HL-60 (cell line): ENCODE data around the gene IRF8.

Source experiments
- DNase-seq, 2 experiments: peaks; one replicate each; pipeline ENCODE4 v3.0.0-alpha.2; 2010 to 2020; ENCODE audit warnings: low read depth in 1 of 2, low spot score in 1 of 2
- H3K27ac ChIP-seq: fragments of 250-450 bp; sonication (Bioruptor Pico); replicated peaks from 2 replicates; pipeline ENCODE4 v1.5.1; 2020; ENCODE audit warnings: mild to moderate bottlenecking, moderate library complexity
- H3K27me3 ChIP-seq: fragments of 250-450 bp; sonication (Bioruptor Pico); 2 replicates; pipeline ENCODE4 v1.5.1; 2021; ENCODE audit warnings: mild to moderate bottlenecking, moderate library complexity; ENCODE audit not compliant: insufficient read depth, poor library complexity, severe bottlenecking
- H3K4me3 ChIP-seq: replicated peaks from 2 replicates; pipeline ENCODE4 v1.5.1; 2011; ENCODE audit warnings: mild to moderate bottlenecking, control low read depth, low read length; ENCODE audit not compliant: insufficient read depth
- CTCF ChIP-seq: IDR thresholded peaks from one replicate; pipeline ENCODE4 v1.5.1; 2011; ENCODE audit warnings: low read length, control low read depth, inconsistent platforms; ENCODE audit not compliant: insufficient read depth
- GABPA ChIP-seq: IDR thresholded peaks from 2 replicates; pipeline ENCODE4 v1.6.1; 2012; ENCODE audit warnings: low read depth
- POLR2AphosphoS5 ChIP-seq: IDR thresholded peaks from 2 replicates; pipeline ENCODE4 v1.6.1; 2012; ENCODE audit warnings: low read depth
- REST ChIP-seq: IDR thresholded peaks from 2 replicates; pipeline ENCODE4 v1.6.1; 2012; ENCODE audit warnings: low read depth; ENCODE audit not compliant: insufficient replicate concordance
- SPI1 ChIP-seq: IDR thresholded peaks from 2 replicates; pipeline ENCODE4 v1.6.1; 2012; ENCODE audit warnings: low read depth, mild to moderate bottlenecking, borderline replicate concordance

Gene IRF8

DNA sequence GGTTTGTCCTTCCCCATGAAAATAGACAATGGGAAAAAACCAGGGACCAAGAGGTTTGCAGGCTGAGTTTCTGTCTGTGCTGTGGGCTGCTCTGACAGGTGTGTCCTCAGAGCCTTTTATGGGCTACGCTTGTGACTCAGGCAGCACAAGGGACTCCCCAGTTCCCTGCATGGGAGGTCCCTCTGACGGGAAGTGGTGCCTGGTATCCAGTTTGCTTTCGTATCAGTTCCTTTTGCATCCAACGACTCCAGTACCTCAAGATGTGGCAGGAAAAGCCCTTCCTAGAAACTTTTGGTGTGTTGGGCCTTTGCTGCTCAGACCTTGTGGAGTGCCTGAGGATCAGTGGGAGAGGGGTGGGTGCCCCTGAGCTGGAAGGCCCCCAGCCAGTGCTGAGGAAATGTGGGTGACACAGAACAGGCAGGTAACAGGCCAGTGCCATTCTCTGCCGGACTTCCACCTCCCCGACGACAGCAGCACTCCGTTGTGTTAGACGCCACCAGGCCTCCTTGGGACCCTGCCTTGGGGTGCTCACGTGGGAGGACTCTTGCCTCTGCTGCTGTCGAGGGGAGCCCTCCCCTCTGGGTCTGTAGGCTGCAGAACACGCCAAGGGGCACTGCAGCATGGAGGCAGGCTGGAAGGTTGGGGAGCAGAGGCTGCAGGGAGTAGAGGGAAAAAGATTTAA lies 38.4 kb upstream of the IRF8 start:
- Histone ChIP-seq H3K27ac (no peak overlapping the region), H3K4me3 (no peak overlapping the region), H3K27me3 (no peaks in the 10 kb centered on the region)
- TF ChIP-seq REST (no peak), POLR2AphosphoS5 (no peak), CTCF (no peak), GABPA (no peak), SPI1 (no peak)
- no peak for DNase-seq

DNA sequence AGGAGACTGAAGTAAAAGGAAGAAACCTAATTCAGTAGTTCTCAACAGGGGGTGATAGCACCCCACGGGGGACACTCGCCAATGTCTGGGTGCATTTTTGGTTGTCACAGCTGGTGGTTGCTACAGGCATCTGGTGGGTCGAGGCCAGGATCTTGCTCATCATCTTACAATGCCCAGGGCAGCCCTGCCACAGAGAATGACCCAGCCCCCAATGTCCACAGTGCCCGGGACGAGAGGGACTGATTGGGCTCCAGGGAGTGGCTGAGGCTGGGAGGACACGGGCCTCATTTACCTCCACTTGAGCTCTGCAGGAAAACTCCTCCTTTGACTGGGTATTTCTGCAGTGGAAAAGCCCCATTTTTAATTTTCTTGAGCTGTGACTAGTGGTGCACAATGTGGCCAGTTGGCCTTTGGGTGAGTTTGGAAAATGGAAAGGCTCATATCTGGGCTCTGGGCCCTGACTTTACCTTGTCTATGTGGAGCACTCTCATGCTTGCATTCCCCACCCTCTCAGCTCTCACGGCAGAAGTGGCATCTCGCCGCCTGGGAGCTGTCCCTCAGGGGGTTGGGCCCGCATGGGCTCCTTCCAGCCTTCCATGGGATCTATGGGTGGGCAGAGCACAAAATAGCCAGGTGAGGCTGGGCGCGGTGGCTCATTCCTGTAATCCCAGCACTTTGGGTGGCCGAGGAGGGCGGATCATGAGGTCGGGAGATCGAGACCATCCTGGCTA lies 37.7 kb upstream of the IRF8 start:
- H3K27me3 ChIP-seq = no peaks in the 10 kb centered on the region
- TF ChIP-seq CTCF (no peak), GABPA (no peak), POLR2AphosphoS5 (no peak), REST (no peak), SPI1 (no peak)
- DNase-seq = no peak
- H3K4me3 ChIP-seq = no peak overlapping the region
- no peak overlapping the region for H3K27ac ChIP-seq

- H3K27ac ChIP-seq = no peak overlapping the region
- no peak for DNase-seq
- TF ChIP-seq REST (no peak), POLR2AphosphoS5 (no peak), GABPA (no peak), SPI1 (no peak), CTCF (no peak)
- H3K4me3 ChIP-seq = no peak overlapping the region
- no peaks in the 10 kb centered on the region for H3K27me3 ChIP-seq
Observed at GRCh38 chr16:85862476-85863383, 36.2 kb upstream of the IRF8 start.
